GM23338 (cell line): ENCODE data around the gene TMBIM1. TPM values are rescaled to one million over a fixed set of nuclear protein-coding genes. Genes with fewer than 3 reads are reported as not detected.

ENCODE experiments used
- ATAC-seq: fragments of 200-7000 bp; cut with Tn5 transposase; 3 replicates; pipeline ENCODE4 v1.9.1; 2020
- DNase-seq: peaks from one replicate; pipeline ENCODE4 v3.0.0-alpha.2; 2015; ENCODE audit warnings: low spot score
- H2AFZ ChIP-seq: fragments of 200-600 bp; sonication (generic); 2 replicates; pipeline ENCODE4 v1.8.0; 2016; ENCODE audit warnings: antibody characterized with exemption, mild to moderate bottlenecking, moderate library complexity
- H3F3A ChIP-seq: fragments of 200-600 bp; sonication (generic); replicated peaks from 2 replicates; pipeline ENCODE4 v1.8.0; 2017; ENCODE audit warnings: antibody characterized with exemption, mixed run types, low read depth
- H3K27ac ChIP-seq: fragments of 200-600 bp; sonication (generic); 2 replicates; pipeline ENCODE4 v1.6.1; 2016; ENCODE audit warnings: low read depth
- H3K27me3 ChIP-seq: fragments of 200-600 bp; sonication (generic); 2 replicates; pipeline ENCODE4 v1.8.0; 2016; ENCODE audit warnings: mild to moderate bottlenecking, mixed run types, moderate library complexity; ENCODE audit not compliant: insufficient read depth
- H3K36me3 ChIP-seq: fragments of 200-600 bp; sonication (generic); 2 replicates; pipeline ENCODE4 v1.8.0; 2016; ENCODE audit warnings: mild to moderate bottlenecking; ENCODE audit not compliant: insufficient read depth
- H3K4me1 ChIP-seq: fragments of 200-600 bp; sonication (generic); 2 replicates; pipeline ENCODE4 v1.8.0; 2016; ENCODE audit warnings: mild to moderate bottlenecking, moderate library complexity; ENCODE audit not compliant: insufficient read depth
- H3K4me2 ChIP-seq: fragments of 200-600 bp; sonication (generic); 2 replicates; pipeline ENCODE4 v1.7.1; 2017; ENCODE audit warnings: mixed run types
- H3K4me3 ChIP-seq: fragments of 200-600 bp; sonication (generic); 2 replicates; pipeline ENCODE4 v1.6.1; 2016; ENCODE audit warnings: mixed run types
- H3K79me2 ChIP-seq: fragments of 200-600 bp; sonication (generic); replicated peaks from 2 replicates; pipeline ENCODE4 v1.8.0; 2017; ENCODE audit warnings: mild to moderate bottlenecking; ENCODE audit not compliant: insufficient read depth
- H3K9me2 ChIP-seq: fragments of 200-600 bp; sonication (generic); 2 replicates; pipeline ENCODE4 v1.8.0; 2017; ENCODE audit not compliant: insufficient read depth
- H4K20me1 ChIP-seq: fragments of 200-600 bp; sonication (generic); replicated peaks from 2 replicates; pipeline ENCODE4 v1.8.0; 2017; ENCODE audit warnings: mild to moderate bottlenecking; ENCODE audit not compliant: insufficient read depth
- H3K27ac Mint-ChIP-seq: 2 replicates; pipeline ENCODE4 v1.8.0; 2020; ENCODE audit warnings: inconsistent platforms, mild to moderate bottlenecking, moderate library complexity, mixed read lengths
- H3K27me3 Mint-ChIP-seq: 3 replicates; pipeline ENCODE4 v1.8.0; 2022; ENCODE audit warnings: low read depth, mild to moderate bottlenecking, moderate library complexity, mixed read lengths, inconsistent platforms; ENCODE audit not compliant: insufficient read depth, poor library complexity
- H3K36me3 Mint-ChIP-seq: 3 replicates; pipeline ENCODE4 v1.8.0; 2021; ENCODE audit warnings: low read depth, mild to moderate bottlenecking, inconsistent platforms, moderate library complexity, mixed read lengths
- H3K4me1 Mint-ChIP-seq: 3 replicates; pipeline ENCODE4 v1.8.0; 2020; ENCODE audit warnings: mild to moderate bottlenecking, inconsistent platforms, mixed read lengths
- H3K4me3 Mint-ChIP-seq: 3 replicates; pipeline ENCODE4 v1.8.0; 2021; ENCODE audit warnings: moderate library complexity, mild to moderate bottlenecking, inconsistent platforms, mixed read lengths
- H3K9me3 Mint-ChIP-seq: 3 replicates; pipeline ENCODE4 v1.8.0; 2020; ENCODE audit warnings: moderate library complexity, mild to moderate bottlenecking, inconsistent platforms, mixed read lengths
- CREB1 ChIP-seq: fragments of 250-450 bp; sonication (Bioruptor Pico); IDR thresholded peaks from 2 replicates; pipeline ENCODE4 v1.5.0; 2020; ENCODE audit warnings: low read depth, mild to moderate bottlenecking, moderate library complexity
- ETS1 ChIP-seq: IDR thresholded peaks from 2 replicates; pipeline ENCODE4 v1.6.1; 2016; ENCODE audit warnings: antibody characterized with exemption
- EZH2 ChIP-seq: fragments of 200-600 bp; sonication (generic); IDR thresholded peaks from one replicate; pipeline ENCODE4 v1.8.0; 2017; ENCODE audit warnings: antibody characterized with exemption, mild to moderate bottlenecking, low read depth; ENCODE audit not compliant: unreplicated experiment
- EZH2phosphoT487 ChIP-seq: fragments of 200-600 bp; sonication (generic); IDR thresholded peaks from one replicate; pipeline ENCODE4 v1.8.1; 2018; ENCODE audit warnings: antibody characterized with exemption; ENCODE audit not compliant: unreplicated experiment
- JUNB ChIP-seq: IDR thresholded peaks from one replicate; pipeline ENCODE4 v1.6.1; 2016; ENCODE audit warnings: antibody characterized with exemption; ENCODE audit not compliant: unreplicated experiment
- NANOG ChIP-seq: IDR thresholded peaks from 2 replicates; pipeline ENCODE4 v1.6.1; 2016; ENCODE audit warnings: antibody characterized with exemption, borderline replicate concordance
- POLR2AphosphoS5 ChIP-seq: IDR thresholded peaks from 2 replicates; pipeline ENCODE4 v1.6.1; 2016; ENCODE audit warnings: antibody characterized with exemption, low read depth
- REST ChIP-seq: IDR thresholded peaks from one replicate; pipeline ENCODE4 v1.6.1; 2018; ENCODE audit warnings: antibody characterized with exemption; ENCODE audit not compliant: unreplicated experiment
- STAT1 ChIP-seq: IDR thresholded peaks from one replicate; pipeline ENCODE4 v1.6.1; 2016; ENCODE audit warnings: antibody characterized with exemption; ENCODE audit not compliant: unreplicated experiment
- ZNF114 ChIP-seq: fragments of 250-450 bp; sonication (Bioruptor Pico); IDR thresholded peaks from 2 replicates; pipeline ENCODE4 v1.5.0; 2020; ENCODE audit warnings: mild to moderate bottlenecking, moderate library complexity
- ZNF331 ChIP-seq: fragments of 250-450 bp; sonication (Bioruptor Pico); IDR thresholded peaks from 2 replicates; pipeline ENCODE4 v1.5.0; 2020; ENCODE audit warnings: low read depth, mild to moderate bottlenecking, moderate library complexity
- polyA plus RNA-seq: library from polyadenylated mRNA; unstranded; fragments of >200 nt; fragmentation: Nextera tagmentation; extraction: Ambion mirVana; gene quantifications from 2 replicates; pipeline ENCODE4 v1.2.1, GENCODE V29; 2016
- total RNA-seq: library from RNA; depleted of rRNA; stranded (reverse); fragments of >200 nt; shearing (Covaris generic); gene quantifications from 2 replicates; pipeline ENCODE4 v1.2.3, GENCODE V29; 2014
- TF ChIP-seq, protein P1 (sequence below), 2 experiments: fragments of 200-600 bp in 1 of 2; sonication (generic) in 1 of 2; conservative IDR thresholded peaks; 2 replicates each; pipeline versions ENCODE4 v1.5.1 to v1.6.1; 2016 to 2017; ENCODE audit warnings: antibody characterized with exemption in 2 of 2, low read depth in 2 of 2, mild to moderate bottlenecking in 2 of 2, moderate library complexity in 1 of 2
- TF ChIP-seq, protein P2 (sequence below): fragments of 250-450 bp; sonication (Bioruptor Pico); IDR thresholded peaks from 2 replicates; pipeline ENCODE4 v1.5.0; 2020; ENCODE audit warnings: mild to moderate bottlenecking, moderate library complexity

The TMBIM1 gene
- total and polyA plus RNA-seq, 2 experiments from 2014 or later, result 12.0 to 20.8 TPM

- Histone ChIP-seq H3K4me2 (peak overlapping the region; percentile 98; the same call in 1 of the 2 replicates), H3F3A (no peaks in the 10 kb centered on the region), H3K9me2 (no peaks in the 10 kb centered on the region), H3K4me1 (peaks cover 13% of the 10 kb centered on the region), H3K79me2 (peaks cover 17% of the 10 kb centered on the region), H3K27me3 (no peaks in the 10 kb centered on the region), H3K36me3 (peaks cover 10% of the 10 kb centered on the region), H3K27ac (no peak overlapping the region), H3K4me3 (peak overlapping the region; percentile 96), H2AFZ (no peak overlapping the region), H4K20me1 (no peaks in the 10 kb centered on the region; the same call in 1 of the 2 replicates)
- Mint-ChIP-seq H3K4me1 (peaks cover 23% of the 10 kb centered on the region), H3K9me3 (no peaks in the 10 kb centered on the region), H3K27me3 (peaks cover 14% of the 10 kb centered on the region), H3K36me3 (peaks cover 35% of the 10 kb centered on the region), H3K27ac (no peak overlapping the region), H3K4me3 (peak overlapping the region; percentile 89)
- TF ChIP-seq POLR2AphosphoS5 (no peak), NANOG (no peak), EZH2 (no peak), CREB1 (CRISPR knock-in tag) (no peak), JUNB (no peak), STAT1 (no peak), ZNF331 (CRISPR knock-in tag) (no peak), EZH2phosphoT487 (no peak), REST (no peak), ETS1 (no peak), ZNF114 (CRISPR knock-in tag) (no peak)
- TF ChIP-seq, protein P1, sequence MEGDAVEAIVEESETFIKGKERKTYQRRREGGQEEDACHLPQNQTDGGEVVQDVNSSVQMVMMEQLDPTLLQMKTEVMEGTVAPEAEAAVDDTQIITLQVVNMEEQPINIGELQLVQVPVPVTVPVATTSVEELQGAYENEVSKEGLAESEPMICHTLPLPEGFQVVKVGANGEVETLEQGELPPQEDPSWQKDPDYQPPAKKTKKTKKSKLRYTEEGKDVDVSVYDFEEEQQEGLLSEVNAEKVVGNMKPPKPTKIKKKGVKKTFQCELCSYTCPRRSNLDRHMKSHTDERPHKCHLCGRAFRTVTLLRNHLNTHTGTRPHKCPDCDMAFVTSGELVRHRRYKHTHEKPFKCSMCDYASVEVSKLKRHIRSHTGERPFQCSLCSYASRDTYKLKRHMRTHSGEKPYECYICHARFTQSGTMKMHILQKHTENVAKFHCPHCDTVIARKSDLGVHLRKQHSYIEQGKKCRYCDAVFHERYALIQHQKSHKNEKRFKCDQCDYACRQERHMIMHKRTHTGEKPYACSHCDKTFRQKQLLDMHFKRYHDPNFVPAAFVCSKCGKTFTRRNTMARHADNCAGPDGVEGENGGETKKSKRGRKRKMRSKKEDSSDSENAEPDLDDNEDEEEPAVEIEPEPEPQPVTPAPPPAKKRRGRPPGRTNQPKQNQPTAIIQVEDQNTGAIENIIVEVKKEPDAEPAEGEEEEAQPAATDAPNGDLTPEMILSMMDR (conservative IDR thresholded peaks at IDR 0.05; ENCODE audit: low read depth in 2 of 2), result no peak
- TF ChIP-seq, protein P2, sequence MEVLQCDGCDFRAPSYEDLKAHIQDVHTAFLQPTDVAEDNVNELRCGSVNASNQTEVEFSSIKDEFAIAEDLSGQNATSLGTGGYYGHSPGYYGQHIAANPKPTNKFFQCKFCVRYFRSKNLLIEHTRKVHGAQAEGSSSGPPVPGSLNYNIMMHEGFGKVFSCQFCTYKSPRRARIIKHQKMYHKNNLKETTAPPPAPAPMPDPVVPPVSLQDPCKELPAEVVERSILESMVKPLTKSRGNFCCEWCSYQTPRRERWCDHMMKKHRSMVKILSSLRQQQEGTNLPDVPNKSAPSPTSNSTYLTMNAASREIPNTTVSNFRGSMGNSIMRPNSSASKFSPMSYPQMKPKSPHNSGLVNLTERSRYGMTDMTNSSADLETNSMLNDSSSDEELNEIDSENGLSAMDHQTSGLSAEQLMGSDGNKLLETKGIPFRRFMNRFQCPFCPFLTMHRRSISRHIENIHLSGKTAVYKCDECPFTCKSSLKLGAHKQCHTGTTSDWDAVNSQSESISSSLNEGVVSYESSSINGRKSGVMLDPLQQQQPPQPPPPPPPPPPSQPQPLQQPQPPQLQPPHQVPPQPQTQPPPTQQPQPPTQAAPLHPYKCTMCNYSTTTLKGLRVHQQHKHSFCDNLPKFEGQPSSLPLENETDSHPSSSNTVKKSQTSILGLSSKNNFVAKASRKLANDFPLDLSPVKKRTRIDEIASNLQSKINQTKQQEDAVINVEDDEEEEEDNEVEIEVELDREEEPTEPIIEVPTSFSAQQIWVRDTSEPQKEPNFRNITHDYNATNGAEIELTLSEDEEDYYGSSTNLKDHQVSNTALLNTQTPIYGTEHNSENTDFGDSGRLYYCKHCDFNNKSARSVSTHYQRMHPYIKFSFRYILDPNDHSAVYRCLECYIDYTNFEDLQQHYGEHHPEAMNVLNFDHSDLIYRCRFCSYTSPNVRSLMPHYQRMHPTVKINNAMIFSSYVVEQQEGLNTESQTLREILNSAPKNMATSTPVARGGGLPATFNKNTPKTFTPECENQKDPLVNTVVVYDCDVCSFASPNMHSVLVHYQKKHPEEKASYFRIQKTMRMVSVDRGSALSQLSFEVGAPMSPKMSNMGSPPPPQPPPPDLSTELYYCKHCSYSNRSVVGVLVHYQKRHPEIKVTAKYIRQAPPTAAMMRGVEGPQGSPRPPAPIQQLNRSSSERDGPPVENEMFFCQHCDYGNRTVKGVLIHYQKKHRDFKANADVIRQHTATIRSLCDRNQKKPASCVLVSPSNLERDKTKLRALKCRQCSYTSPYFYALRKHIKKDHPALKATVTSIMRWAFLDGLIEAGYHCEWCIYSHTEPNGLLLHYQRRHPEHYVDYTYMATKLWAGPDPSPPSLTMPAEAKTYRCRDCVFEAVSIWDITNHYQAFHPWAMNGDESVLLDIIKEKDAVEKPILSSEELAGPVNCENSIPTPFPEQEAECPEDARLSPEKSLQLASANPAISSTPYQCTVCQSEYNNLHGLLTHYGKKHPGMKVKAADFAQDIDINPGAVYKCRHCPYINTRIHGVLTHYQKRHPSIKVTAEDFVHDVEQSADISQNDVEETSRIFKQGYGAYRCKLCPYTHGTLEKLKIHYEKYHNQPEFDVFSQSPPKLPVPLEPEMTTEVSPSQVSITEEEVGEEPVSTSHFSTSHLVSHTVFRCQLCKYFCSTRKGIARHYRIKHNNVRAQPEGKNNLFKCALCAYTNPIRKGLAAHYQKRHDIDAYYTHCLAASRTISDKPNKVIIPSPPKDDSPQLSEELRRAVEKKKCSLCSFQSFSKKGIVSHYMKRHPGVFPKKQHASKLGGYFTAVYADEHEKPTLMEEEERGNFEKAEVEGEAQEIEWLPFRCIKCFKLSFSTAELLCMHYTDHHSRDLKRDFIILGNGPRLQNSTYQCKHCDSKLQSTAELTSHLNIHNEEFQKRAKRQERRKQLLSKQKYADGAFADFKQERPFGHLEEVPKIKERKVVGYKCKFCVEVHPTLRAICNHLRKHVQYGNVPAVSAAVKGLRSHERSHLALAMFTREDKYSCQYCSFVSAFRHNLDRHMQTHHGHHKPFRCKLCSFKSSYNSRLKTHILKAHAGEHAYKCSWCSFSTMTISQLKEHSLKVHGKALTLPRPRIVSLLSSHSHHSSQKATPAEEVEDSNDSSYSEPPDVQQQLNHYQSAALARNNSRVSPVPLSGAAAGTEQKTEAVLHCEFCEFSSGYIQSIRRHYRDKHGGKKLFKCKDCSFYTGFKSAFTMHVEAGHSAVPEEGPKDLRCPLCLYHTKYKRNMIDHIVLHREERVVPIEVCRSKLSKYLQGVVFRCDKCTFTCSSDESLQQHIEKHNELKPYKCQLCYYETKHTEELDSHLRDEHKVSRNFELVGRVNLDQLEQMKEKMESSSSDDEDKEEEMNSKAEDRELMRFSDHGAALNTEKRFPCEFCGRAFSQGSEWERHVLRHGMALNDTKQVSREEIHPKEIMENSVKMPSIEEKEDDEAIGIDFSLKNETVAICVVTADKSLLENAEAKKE (CRISPR knock-in tag), result no peak
- ATAC-seq (no peak), DNase-seq (no peak)
Measured at GRCh38 chr2:218271865-218272530, 20.3 kb downstream of the TMBIM1 start.
